ENCODE measurements around the gene PRKCSH.
"Not testable (repeated sequence)": the region's sequence is repeated elsewhere in the genome, so short reads cannot be mapped to it uniquely, and the experiment has no call there.

Gene PRKCSH

GRCh38 chr19:11463391-11463790 is 28.0 kb downstream of the PRKCSH start:
- H3K36me3 ChIP-seq (replicated peaks) = no peaks in the 10 kb centered on the region
- in situ Hi-C loops (cut with MboI; ENCODE audit: low sequenced_read_pairs) = no loop called here
- H3K4me1 ChIP-seq = no peaks in the 10 kb centered on the region
- DNase-seq (ENCODE audit: low spot score in 2 of 2) = no peak
- no peaks in the 10 kb centered on the region for H3K9me3 ChIP-seq
- no peaks in the 10 kb centered on the region for H3K27me3 ChIP-seq (ENCODE audit: low read depth)
- no peak overlapping the region for H3K4me3 ChIP-seq

- Histone ChIP-seq H3K27me3 (ENCODE audit: low read depth) (no peaks in the 10 kb centered on the region), H3K9me3 (no peaks in the 10 kb centered on the region), H3K36me3 (replicated peaks) (no peaks in the 10 kb centered on the region), H3K4me3 (no peak overlapping the region), H3K4me1 (no peaks in the 10 kb centered on the region)
- DNase-seq (ENCODE audit: low spot score in 2 of 2) = no peak
- in situ Hi-C loops (cut with MboI; ENCODE audit: low sequenced_read_pairs) = no loop called here
Observed at GRCh38 chr19:11464333-11465265, 29.2 kb downstream of the PRKCSH start.

- Histone ChIP-seq H3K4me1 (no peaks in the 10 kb centered on the region), H3K27me3 (ENCODE audit: low read depth) (no peaks in the 10 kb centered on the region), H3K36me3 (replicated peaks) (no peaks in the 10 kb centered on the region), H3K4me3 (no peak overlapping the region), H3K9me3 (no peaks in the 10 kb centered on the region)
- in situ Hi-C loops (cut with MboI; ENCODE audit: low sequenced_read_pairs) = no loop called here
- no peak for DNase-seq (ENCODE audit: low spot score in 2 of 2)
Observed at GRCh38 chr19:11465600-11465999, 30.2 kb downstream of the PRKCSH start.

DNA sequence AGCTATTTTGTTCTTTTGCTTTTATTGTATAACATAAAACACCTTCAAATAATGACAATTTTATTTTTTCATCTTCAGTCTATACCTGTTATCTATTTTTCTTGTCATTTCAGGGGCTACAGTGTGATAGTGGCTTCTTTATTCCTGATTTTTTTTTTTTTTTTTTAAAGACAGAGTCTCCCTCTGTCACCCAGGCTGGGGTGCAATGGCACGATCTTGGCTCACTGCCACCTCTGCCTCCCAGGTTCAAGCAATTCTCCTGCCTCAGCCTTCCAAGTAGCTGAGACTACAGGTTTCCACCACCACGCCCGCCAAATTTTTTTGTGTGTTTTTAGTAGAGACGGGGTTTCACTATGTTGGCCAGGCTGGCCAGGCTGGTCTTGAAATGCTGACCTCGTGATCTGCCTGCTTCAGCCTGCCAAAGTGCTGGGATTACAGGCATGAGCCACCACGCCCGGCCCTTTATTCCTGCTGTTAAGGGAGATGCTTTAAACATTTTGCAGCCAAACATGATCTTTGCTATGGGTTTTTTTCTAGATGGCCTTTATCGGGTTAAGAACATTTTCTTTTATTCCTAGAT is 32.9 kb downstream of the PRKCSH start:
- in situ Hi-C loops (cut with MboI; ENCODE audit: low sequenced_read_pairs) = not testable (repeated sequence)

DNA sequence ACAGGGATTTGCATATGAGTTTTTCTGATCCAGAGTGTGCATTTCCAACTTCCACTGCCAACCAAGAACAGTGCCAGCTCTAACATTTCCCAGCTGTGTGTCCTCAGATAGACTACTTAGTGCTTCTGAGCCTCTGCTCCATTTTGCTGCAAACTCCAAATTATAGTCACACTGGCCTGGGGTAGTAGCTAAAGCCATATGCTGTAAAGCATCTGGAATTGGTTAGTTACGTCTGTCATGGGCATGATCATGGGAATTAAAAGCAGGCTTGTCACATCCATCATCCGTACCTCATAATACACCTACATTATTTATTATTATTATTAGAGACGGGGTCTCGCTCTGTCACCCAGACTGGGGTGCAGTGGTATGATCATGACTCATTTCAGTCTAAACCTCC is 38.3 kb downstream of the PRKCSH start:
- Histone ChIP-seq H3K4me1 (no peaks in the 10 kb centered on the region), H3K36me3 (replicated peaks) (no peaks in the 10 kb centered on the region), H3K9me3 (no peaks in the 10 kb centered on the region), H3K4me3 (no peak overlapping the region), H3K27me3 (ENCODE audit: low read depth) (no peaks in the 10 kb centered on the region)
- DNase-seq (ENCODE audit: low spot score in 2 of 2) = no peak
- in situ Hi-C loops (cut with MboI; ENCODE audit: low sequenced_read_pairs) = no loop called here

More for the DNA sequence above, 32.9 kb downstream of the PRKCSH start:
- not testable (repeated sequence) for DNase-seq (ENCODE audit: low spot score in 2 of 2); H3K36me3 ChIP-seq (replicated peaks); H3K9me3 ChIP-seq; H3K27me3 ChIP-seq (ENCODE audit: low read depth); H3K4me3 ChIP-seq; H3K4me1 ChIP-seq

- in situ Hi-C loops (cut with MboI; ENCODE audit: low sequenced_read_pairs); H3K4me1 ChIP-seq; H3K4me3 ChIP-seq; DNase-seq (ENCODE audit: low spot score in 2 of 2); H3K36me3 ChIP-seq (replicated peaks); H3K27me3 ChIP-seq (ENCODE audit: low read depth); H3K9me3 ChIP-seq: not testable (repeated sequence)
Observed at GRCh38 chr19:11475343-11475742, 39.9 kb downstream of the PRKCSH start.

GRCh38 chr19:11475861-11476260 is 40.4 kb downstream of the PRKCSH start:
- Histone ChIP-seq H3K4me1 (no peaks in the 10 kb centered on the region), H3K4me3 (no peak overlapping the region), H3K9me3 (no peaks in the 10 kb centered on the region), H3K36me3 (replicated peaks) (no peaks in the 10 kb centered on the region), H3K27me3 (ENCODE audit: low read depth) (no peaks in the 10 kb centered on the region; the same call in 1 of the 2 replicates)
- DNase-seq (ENCODE audit: low spot score in 2 of 2) = no peak
- in situ Hi-C loops (cut with MboI; ENCODE audit: low sequenced_read_pairs) = no loop called here

DNA sequence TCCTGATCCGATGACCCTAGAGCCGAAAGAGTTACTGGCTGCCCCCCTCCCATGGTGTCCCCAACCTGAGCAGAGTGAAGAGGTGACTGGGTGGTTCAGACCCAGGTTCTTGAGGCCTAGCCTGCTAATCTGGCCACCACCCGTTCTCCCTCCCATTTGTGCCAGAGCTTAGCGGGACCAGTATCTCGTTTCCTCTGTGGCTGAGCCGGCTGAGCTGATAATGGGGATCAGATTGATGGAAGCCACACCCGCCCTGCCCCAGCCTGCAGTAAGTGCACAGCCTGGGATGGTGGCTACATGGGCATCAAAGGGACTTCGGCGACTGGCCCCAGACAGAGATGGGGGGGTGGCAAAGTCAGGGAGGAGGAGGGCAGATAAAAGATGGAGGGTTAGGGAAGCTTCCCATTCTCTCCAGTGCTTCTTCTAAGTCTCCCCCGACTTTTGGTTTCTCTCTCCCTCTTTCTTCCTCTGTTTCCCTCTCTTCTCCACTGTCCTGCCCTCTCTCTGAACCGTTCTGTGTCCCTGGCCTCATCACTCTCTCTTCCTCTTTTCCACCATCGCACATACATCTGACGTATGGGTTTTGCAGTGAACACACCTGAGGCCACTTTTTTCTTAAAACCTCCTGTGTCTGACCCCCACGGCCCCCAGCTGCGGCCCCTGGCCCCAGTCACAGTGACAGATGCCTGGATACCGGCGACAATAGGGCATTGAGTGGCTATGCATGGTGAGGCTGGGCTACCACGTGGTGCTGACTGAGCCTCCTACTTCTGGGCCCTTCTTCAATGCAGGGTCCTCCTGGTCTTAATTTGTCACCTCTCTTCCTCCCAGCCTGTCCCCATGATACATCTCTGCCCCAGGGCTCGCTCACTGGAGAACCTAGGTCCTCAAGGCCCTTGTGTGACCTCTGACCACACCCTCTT is 43.0 kb downstream of the PRKCSH start:
- Histone ChIP-seq H3K27me3 (ENCODE audit: low read depth) (peaks cover 15% of the 10 kb centered on the region), H3K4me3 (no peak overlapping the region), H3K9me3 (no peaks in the 10 kb centered on the region), H3K4me1 (peaks cover 5% of the 10 kb centered on the region), H3K36me3 (replicated peaks) (no peaks in the 10 kb centered on the region)
- DNase-seq (ENCODE audit: low spot score in 2 of 2) = no peak
- in situ Hi-C loops (cut with MboI; ENCODE audit: low sequenced_read_pairs) = no loop called here

GRCh38 chr19:11479090-11479897 is 43.9 kb downstream of the PRKCSH start:
- in situ Hi-C loops (cut with MboI; ENCODE audit: low sequenced_read_pairs) = no loop called here
- Histone ChIP-seq H3K4me1 (peaks cover 5% of the 10 kb centered on the region), H3K36me3 (replicated peaks) (no peaks in the 10 kb centered on the region), H3K9me3 (no peaks in the 10 kb centered on the region), H3K27me3 (ENCODE audit: low read depth) (peaks cover 15% of the 10 kb centered on the region), H3K4me3 (no peak overlapping the region)
- peak in 1 of 2 experiments; percentile 44 for DNase-seq (ENCODE audit: low spot score in 2 of 2)

DNA sequence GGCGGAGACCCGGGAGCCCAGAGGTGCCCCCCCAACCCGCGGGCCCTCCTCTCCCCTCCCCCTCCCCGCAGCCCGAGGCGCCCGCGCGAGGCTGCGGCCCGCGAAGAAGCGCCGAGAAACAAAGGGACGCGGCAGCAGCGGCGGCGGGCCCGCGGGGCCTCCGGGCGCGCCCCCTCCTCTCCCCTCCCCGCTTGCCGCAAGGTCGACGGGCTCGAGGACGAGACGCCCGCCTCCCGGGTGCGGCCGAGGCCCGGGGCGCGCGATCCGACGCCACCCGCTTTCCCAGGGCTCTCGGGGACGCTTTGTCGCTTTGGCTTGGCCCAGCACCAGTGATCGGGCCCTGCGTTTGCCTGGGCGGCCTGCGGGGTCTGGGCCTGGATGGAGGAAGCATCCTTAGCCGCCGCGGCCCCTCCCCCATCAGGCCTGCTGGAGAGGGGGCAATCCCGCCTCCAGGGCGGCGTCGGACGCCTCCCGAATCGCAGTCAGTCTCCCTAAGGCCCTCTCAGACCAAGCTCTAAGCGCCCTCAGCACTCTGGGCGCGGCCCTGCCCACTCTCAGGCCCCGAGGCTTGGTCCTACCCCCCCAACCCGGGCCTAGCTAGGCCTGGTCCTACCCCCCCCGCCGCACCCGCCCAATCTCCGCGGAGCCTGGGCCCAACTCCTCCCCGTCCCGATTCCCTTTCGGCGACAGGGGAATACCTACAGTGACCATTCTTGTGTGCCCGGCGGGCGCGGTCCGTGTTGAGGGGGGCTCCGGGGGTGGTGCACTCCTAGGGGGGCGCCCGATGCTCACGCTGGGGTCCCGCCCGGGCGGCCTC is 44.7 kb downstream of the PRKCSH start:
- in situ Hi-C loops (cut with MboI; ENCODE audit: low sequenced_read_pairs) = loop anchor here (10.0 kb wide), 1 partner anchor 185 kb away; the partner anchor contains the start of gene TSPAN16
- Histone ChIP-seq H3K4me1 (peaks cover 5% of the 10 kb centered on the region), H3K27me3 (ENCODE audit: low read depth) (peaks cover 15% of the 10 kb centered on the region), H3K4me3 (no peak overlapping the region), H3K9me3 (no peaks in the 10 kb centered on the region), H3K36me3 (replicated peaks) (no peaks in the 10 kb centered on the region)
- no peak for DNase-seq (ENCODE audit: low spot score in 2 of 2)

DNA sequence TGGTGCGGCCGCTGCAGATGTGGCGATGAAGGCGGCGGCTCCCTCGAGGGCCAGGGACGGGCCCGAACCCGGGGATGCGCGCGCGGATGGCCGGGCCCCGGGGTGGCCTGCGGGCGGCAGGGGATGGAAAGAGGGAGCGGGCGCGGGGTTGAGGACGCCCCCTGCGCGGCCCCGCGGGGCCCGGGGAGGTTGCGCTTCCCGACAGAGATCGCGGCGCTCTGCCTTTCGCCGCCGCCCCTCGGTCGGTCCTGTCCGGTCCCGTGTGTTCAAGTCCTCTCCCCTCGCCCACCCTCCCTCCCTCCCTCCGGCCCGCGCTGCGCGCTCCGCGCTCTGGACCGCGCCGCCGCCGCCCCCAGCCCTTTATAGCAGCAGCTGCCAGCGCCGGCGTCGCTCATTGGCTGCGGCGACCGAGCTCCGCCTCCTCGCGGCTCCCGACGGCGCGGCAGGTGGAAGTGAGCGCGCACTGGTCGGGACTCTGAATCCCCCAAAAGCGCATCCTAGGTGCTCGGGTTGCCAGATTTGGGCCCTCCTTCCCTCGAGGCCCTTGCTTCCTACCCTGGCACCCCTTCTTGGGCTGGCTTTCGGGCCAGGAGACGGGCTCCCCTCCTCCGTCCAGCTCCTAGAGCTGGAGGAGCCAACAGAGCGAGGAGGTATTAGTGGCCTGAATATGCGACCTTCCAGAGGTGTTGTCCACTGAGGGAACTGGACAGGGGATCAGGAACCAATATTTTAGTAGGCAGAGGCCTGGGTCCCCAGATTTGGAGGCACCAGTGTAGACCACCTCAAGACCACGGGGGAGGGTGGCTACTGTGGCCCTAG is 45.5 kb downstream of the PRKCSH start, which contains the start of gene ELAVL3:
ELAVL3 (minus strand) TSS at position 332 of the 819 bp plus-strand sequence. CDS start 438 bp downstream, outside the sequence.
- in situ Hi-C loops (cut with MboI; ENCODE audit: low sequenced_read_pairs) = loop anchor here (10.0 kb wide), 1 partner anchor 186 kb away; the partner anchor contains the start of gene TSPAN16
- Histone ChIP-seq H3K4me3 (no peak within 1 kb of the TSS), H3K9me3 (no peaks in the 10 kb centered on the region), H3K36me3 (replicated peaks) (no peaks in the 10 kb centered on the region), H3K4me1 (peaks cover 5% of the 10 kb centered on the region), H3K27me3 (ENCODE audit: low read depth) (peaks cover 15% of the 10 kb centered on the region)
- DNase-seq (ENCODE audit: low spot score in 2 of 2) = no peak
